CD14-positive monocyte (primary cell): ENCODE measurements around the gene STX18. TPM values are rescaled to one million over a fixed set of nuclear protein-coding genes. Genes with fewer than 3 reads are reported as not detected.
A peak's percentile ranks its signal among the peaks of the same experiment; 100 is the strongest.
"Not testable (repeated sequence)": the region's sequence is repeated elsewhere in the genome, so short reads cannot be mapped to it uniquely, and the experiment has no call there.

Experiments used
- DNase-seq, 3 donors: peaks; one replicate each; pipeline ENCODE4 v3.0.0-alpha.2; 2011 to 2022
- H2AFZ ChIP-seq: 2 replicates; pipeline ENCODE4 v1.6.0; 2012; ENCODE audit warnings: mild to moderate bottlenecking, low read depth, low read length, inconsistent platforms; ENCODE audit not compliant: insufficient read depth, poor library complexity, severe bottlenecking
- H3K27ac ChIP-seq, 2 donors: 1 replicate in 1 of 2; 2 replicates in 1 of 2; pipeline ENCODE4 v1.5.1; 2012 to 2013; ENCODE audit warnings: low read length in 2 of 2, control low read depth in 1 of 2, inconsistent platforms in 1 of 2, low read depth in 1 of 2, mild to moderate bottlenecking in 1 of 2
- H3K27me3 ChIP-seq, 2 donors: one replicate each; pipeline versions ENCODE4 v1.6.0 to v1.6.1; 2011 to 2013; ENCODE audit warnings: low read length in 2 of 2; ENCODE audit not compliant: control insufficient read depth in 2 of 2, insufficient read depth in 2 of 2
- H3K36me3 ChIP-seq, 2 donors: replicated peaks in 1 of 2; 1 replicate in 1 of 2; 2 replicates in 1 of 2; pipeline versions ENCODE4 v1.5.1 to v1.6.1; 2012 to 2013; ENCODE audit warnings: low read length in 2 of 2, control low read depth in 1 of 2, inconsistent platforms in 1 of 2, mild to moderate bottlenecking in 1 of 2; ENCODE audit not compliant: insufficient read depth in 2 of 2, control insufficient read depth in 1 of 2
- H3K4me1 ChIP-seq, 2 donors: 1 replicate in 1 of 2; 2 replicates in 1 of 2; pipeline versions ENCODE4 v1.5.1 to v1.6.1; 2012 to 2013; ENCODE audit warnings: low read length in 2 of 2, control low read depth in 1 of 2, inconsistent platforms in 1 of 2, mild to moderate bottlenecking in 1 of 2, moderate library complexity in 1 of 2; ENCODE audit not compliant: insufficient read depth in 2 of 2, control insufficient read depth in 1 of 2
- H3K4me2 ChIP-seq: replicated peaks from 2 replicates; pipeline ENCODE3; 2012; ENCODE audit warnings: low read length, moderate library complexity, mild to moderate bottlenecking; ENCODE audit not compliant: poor library complexity, severe bottlenecking; ENCODE audit errors: extremely low read depth
- H3K4me3 ChIP-seq, 3 experiments: fragments of 200-600 bp in 1 of 3; sonication (generic) in 1 of 3; replicated peaks in 1 of 3; 1 replicate in 2 of 3; 2 replicates in 1 of 3; pipeline ENCODE4 v1.5.1; 2011 to 2013; ENCODE audit warnings: low read length in 3 of 3, mild to moderate bottlenecking in 3 of 3, control low read depth in 2 of 3, low read depth in 2 of 3, inconsistent platforms in 1 of 3, moderate library complexity in 1 of 3
- H3K79me2 ChIP-seq: 2 replicates; pipeline ENCODE4 v1.6.0; 2012; ENCODE audit warnings: mild to moderate bottlenecking, control low read depth, inconsistent platforms, low read length, moderate library complexity; ENCODE audit not compliant: insufficient read depth
- H3K9ac ChIP-seq: 2 replicates; pipeline ENCODE4 v1.6.0; 2017; ENCODE audit warnings: low read length, mild to moderate bottlenecking; ENCODE audit not compliant: insufficient read depth, poor library complexity, severe bottlenecking
- H3K9me3 ChIP-seq, 2 donors: replicated peaks in 1 of 2; 1 replicate in 1 of 2; 2 replicates in 1 of 2; pipeline versions ENCODE4 v1.5.1 to v1.6.1; 2012 to 2013; ENCODE audit warnings: low read length in 2 of 2, control low read depth in 1 of 2; ENCODE audit not compliant: control insufficient read depth in 1 of 2, insufficient read depth in 1 of 2
- H4K20me1 ChIP-seq: 2 replicates; pipeline ENCODE4 v1.6.0; 2012; ENCODE audit warnings: mild to moderate bottlenecking, low read length, control low read depth, moderate library complexity; ENCODE audit not compliant: insufficient read depth
- H3K27ac Mint-ChIP-seq, 7 donors: one replicate each; pipeline ENCODE4 v1.8.0; 2020; ENCODE audit warnings: mild to moderate bottlenecking in 7 of 7, mixed read lengths in 7 of 7, moderate library complexity in 6 of 7, inconsistent platforms in 2 of 7
- H3K27me3 Mint-ChIP-seq, 3 donors: one replicate each; pipeline ENCODE4 v1.8.0; 2021 to 2022; ENCODE audit warnings: low read depth in 3 of 3, mild to moderate bottlenecking in 3 of 3, mixed read lengths in 3 of 3, moderate library complexity in 3 of 3, inconsistent platforms in 1 of 3
- H3K36me3 Mint-ChIP-seq, 2 donors: one replicate each; pipeline ENCODE4 v1.8.0; 2020; ENCODE audit warnings: mixed read lengths in 2 of 2, inconsistent platforms in 1 of 2, mild to moderate bottlenecking in 1 of 2
- H3K4me1 Mint-ChIP-seq: one replicate; pipeline ENCODE4 v1.8.0; 2020; ENCODE audit warnings: mild to moderate bottlenecking, mixed read lengths
- H3K4me3 Mint-ChIP-seq, 2 donors: one replicate each; pipeline ENCODE4 v1.8.0; 2020; ENCODE audit warnings: mild to moderate bottlenecking in 2 of 2, mixed read lengths in 2 of 2, moderate library complexity in 1 of 2
- H3K9me3 Mint-ChIP-seq, 7 donors: one replicate each; pipeline ENCODE4 v1.8.0; 2020 to 2022; ENCODE audit warnings: mixed read lengths in 7 of 7, mild to moderate bottlenecking in 6 of 7, moderate library complexity in 6 of 7, inconsistent platforms in 2 of 7
- CTCF ChIP-seq: fragments of 200-600 bp; IDR thresholded peaks from one replicate; pipeline ENCODE4 v1.8.0; 2022; ENCODE audit warnings: antibody characterized with exemption, mild to moderate bottlenecking
- WGBS: methylation state at CpG from one replicate; pipeline ENCODE4 v1.1.5; 2013; ENCODE audit warnings: missing lambda C conversion rate; ENCODE audit not compliant: insufficient coverage; 5-methylcytosine and 5-hydroxymethylcytosine counted together
- intact Hi-C, 2 donors: fragments of 100-400 bp; cut with micrococcal nuclease; formaldehyde crosslinking; loops; one replicate each; pipeline versions ENCODE4 v1.15.0 to v1.15.1; 2023
- polyA plus RNA-seq, 3 donors: library from polyadenylated mRNA; depleted of rRNA in 1 of 3; unstranded in 2 of 3; stranded (reverse) in 1 of 3; fragments of 300-500 nt in 2 of 3; fragments of >200 nt in 1 of 3; fragmentation: Illumina TruSeq in 2 of 3; gene quantifications; 1 replicate in 2 of 3; 2 replicates in 1 of 3; pipeline ENCODE4 v1.2.3, GENCODE V29; 2012 to 2021

The STX18 gene
- polyA plus RNA-seq, 3 donors, result 19.0 to 24.1 (median 19.6) TPM

GRCh38 chr4:4512282-4512681 is 29.6 kb downstream of the STX18 start:
- Mint-ChIP-seq H3K4me1 (peaks cover 7% of the 10 kb centered on the region), H3K27ac (peak overlapping the region in 1 of 7 donors; percentile 19), H3K4me3 (no peak overlapping the region), H3K36me3 (peaks cover 26 to 29% of the 10 kb centered on the region in 2 donors), H3K27me3 (no peaks in the 10 kb centered on the region), H3K9me3 (no peaks in the 10 kb centered on the region)
- no peak overlapping the region for H2AFZ ChIP-seq
- intact Hi-C loops, result no loop called here
- DNase-seq, result no peak
- H3K36me3 ChIP-seq, result peaks cover 0 to 23% of the 10 kb centered on the region in 2 donors
- no peaks in the 10 kb centered on the region for H3K4me1 ChIP-seq
- H4K20me1 ChIP-seq, result peaks cover 56% of the 10 kb centered on the region
- H3K4me3 ChIP-seq, result no peak overlapping the region
- H3K9me3 ChIP-seq, result no peaks in the 10 kb centered on the region
- no CpG with 5 or more reads among the region's 1 CpG for WGBS
- no peak overlapping the region for H3K9ac ChIP-seq
- H3K4me2 ChIP-seq, result no peak overlapping the region
- H3K27me3 ChIP-seq, result no peaks in the 10 kb centered on the region
- H3K79me2 ChIP-seq, result peaks cover 66% of the 10 kb centered on the region
- TF ChIP-seq CTCF, result no peak
- H3K27ac ChIP-seq, result no peak overlapping the region

- DNase-seq, H3K9me3 ChIP-seq, H3K9ac ChIP-seq, H3K4me3 Mint-ChIP-seq, H3K27me3 Mint-ChIP-seq, H2AFZ ChIP-seq, H3K4me1 Mint-ChIP-seq, H3K4me2 ChIP-seq, H3K9me3 Mint-ChIP-seq, H3K27ac ChIP-seq, intact Hi-C loops, H3K4me1 ChIP-seq, H3K4me3 ChIP-seq, H3K27me3 ChIP-seq: not testable (repeated sequence)
- H3K36me3 Mint-ChIP-seq, result peaks cover 29 to 34% of the 10 kb centered on the region in 2 donors
- Histone ChIP-seq H3K79me2 (peaks cover 51% of the 10 kb centered on the region), H3K36me3 (peaks cover 0 to 31% of the 10 kb centered on the region in 2 donors), H4K20me1 (peaks cover 44% of the 10 kb centered on the region)
- H3K27ac Mint-ChIP-seq, result peak overlapping the region in 1 of 7 donors; percentile 37
- 90% methylated on average over 1 of the region's 3 CpGs for WGBS
These were observed 31.2 kb downstream of the STX18 start for GRCh38 chr4:4510641-4511040.
